ENCODE data around the gene SLC38A11.
"Not testable (repeated sequence)": the region's sequence is repeated elsewhere in the genome, so short reads cannot be mapped to it uniquely, and the experiment has no call there.

SLC38A11 gene, protein sequence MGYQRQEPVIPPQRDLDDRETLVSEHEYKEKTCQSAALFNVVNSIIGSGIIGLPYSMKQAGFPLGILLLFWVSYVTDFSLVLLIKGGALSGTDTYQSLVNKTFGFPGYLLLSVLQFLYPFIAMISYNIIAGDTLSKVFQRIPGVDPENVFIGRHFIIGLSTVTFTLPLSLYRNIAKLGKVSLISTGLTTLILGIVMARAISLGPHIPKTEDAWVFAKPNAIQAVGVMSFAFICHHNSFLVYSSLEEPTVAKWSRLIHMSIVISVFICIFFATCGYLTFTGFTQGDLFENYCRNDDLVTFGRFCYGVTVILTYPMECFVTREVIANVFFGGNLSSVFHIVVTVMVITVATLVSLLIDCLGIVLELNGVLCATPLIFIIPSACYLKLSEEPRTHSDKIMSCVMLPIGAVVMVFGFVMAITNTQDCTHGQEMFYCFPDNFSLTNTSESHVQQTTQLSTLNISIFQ

DNA sequence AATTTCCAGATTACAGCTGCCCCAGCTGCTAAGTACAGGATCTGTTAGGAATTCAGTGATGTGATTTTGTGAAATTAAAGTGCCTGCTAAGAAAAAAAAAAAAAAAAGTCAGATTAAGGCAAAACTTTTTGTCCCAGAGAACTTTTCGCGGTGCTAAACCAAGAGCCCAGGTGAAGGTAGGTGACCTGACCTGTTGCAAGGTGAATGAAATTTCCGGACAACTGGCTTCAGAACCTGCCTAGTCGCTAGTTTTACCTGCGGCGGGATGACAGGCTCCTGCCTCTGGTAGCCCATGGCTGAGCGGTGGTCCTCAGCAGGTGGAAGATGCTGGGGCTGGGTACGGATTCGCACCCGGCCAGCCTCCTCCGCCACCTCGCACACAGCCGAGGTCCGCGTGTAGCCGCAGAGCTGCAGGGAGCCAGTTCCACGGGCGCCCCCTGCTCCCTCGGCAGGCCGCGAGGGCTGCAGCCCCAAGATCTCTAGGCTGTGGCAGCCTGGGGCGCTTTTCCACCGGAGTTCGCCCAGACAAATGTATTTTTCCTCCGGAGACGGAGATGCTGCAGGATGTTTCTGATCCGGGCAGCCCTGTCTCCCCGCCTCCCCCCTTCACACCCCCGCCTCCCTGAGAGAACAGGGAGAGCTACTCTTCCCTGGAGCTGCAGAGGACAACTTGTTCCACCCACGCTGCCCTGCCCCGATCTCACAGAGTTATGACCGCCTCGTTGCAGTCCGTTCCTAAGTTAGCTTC is at the start of gene SLC38A11:
Gene SLC38A11 (minus strand): TSS at position 572 of the 748 bp plus-strand sequence. CDS start 278 bp downstream, at position 294.
- POLR2A ChIA-PET = no interaction called here
- DNase-seq (ENCODE audit: extremely low spot score) = no peak
- TF ChIP-seq, protein P1, sequence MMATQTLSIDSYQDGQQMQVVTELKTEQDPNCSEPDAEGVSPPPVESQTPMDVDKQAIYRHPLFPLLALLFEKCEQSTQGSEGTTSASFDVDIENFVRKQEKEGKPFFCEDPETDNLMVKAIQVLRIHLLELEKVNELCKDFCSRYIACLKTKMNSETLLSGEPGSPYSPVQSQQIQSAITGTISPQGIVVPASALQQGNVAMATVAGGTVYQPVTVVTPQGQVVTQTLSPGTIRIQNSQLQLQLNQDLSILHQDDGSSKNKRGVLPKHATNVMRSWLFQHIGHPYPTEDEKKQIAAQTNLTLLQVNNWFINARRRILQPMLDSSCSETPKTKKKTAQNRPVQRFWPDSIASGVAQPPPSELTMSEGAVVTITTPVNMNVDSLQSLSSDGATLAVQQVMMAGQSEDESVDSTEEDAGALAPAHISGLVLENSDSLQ (IDR thresholded peaks at IDR 0.05) = no peak
- no peak for TF ChIP-seq ELF4 (IDR thresholded peaks at IDR 0.05)
- TF ChIP-seq BHLHE40 (IDR thresholded peaks at IDR 0.05; ENCODE audit: borderline replicate concordance) = no peak
- TF ChIP-seq LEF1 (IDR thresholded peaks at IDR 0.05; ENCODE audit: borderline replicate concordance) = no peak
- no peak for TF ChIP-seq SUZ12 (IDR thresholded peaks at IDR 0.05)
- no peak for TF ChIP-seq SP1 (IDR thresholded peaks at IDR 0.05)
- no peak for TF ChIP-seq ZNF384 (IDR thresholded peaks at IDR 0.05)
- no peak for TF ChIP-seq TARDBP (IDR thresholded peaks at IDR 0.05)
- no peak for TF ChIP-seq HDGF (IDR thresholded peaks at IDR 0.05; ENCODE audit: borderline replicate concordance)
- TF ChIP-seq FOXM1 (IDR thresholded peaks at IDR 0.05; ENCODE audit: borderline replicate concordance) = no peak
- TF ChIP-seq NFRKB (IDR thresholded peaks at IDR 0.05) = no peak
- no peak for TF ChIP-seq FOXA1 (IDR thresholded peaks at IDR 0.05)
- TF ChIP-seq ARNT (IDR thresholded peaks at IDR 0.05) = no peak
- no peak for TF ChIP-seq FOXK2 (IDR thresholded peaks at IDR 0.05)
- TF ChIP-seq L3MBTL2 (conservative IDR thresholded peaks at IDR 0.05) = no peak
- CTCF ChIA-PET = interaction anchor here (0.5 kb wide), 1 partner anchor 416 kb away, joined by 9 read pairs; no protein-coding TSS in a partner anchor

DNA sequence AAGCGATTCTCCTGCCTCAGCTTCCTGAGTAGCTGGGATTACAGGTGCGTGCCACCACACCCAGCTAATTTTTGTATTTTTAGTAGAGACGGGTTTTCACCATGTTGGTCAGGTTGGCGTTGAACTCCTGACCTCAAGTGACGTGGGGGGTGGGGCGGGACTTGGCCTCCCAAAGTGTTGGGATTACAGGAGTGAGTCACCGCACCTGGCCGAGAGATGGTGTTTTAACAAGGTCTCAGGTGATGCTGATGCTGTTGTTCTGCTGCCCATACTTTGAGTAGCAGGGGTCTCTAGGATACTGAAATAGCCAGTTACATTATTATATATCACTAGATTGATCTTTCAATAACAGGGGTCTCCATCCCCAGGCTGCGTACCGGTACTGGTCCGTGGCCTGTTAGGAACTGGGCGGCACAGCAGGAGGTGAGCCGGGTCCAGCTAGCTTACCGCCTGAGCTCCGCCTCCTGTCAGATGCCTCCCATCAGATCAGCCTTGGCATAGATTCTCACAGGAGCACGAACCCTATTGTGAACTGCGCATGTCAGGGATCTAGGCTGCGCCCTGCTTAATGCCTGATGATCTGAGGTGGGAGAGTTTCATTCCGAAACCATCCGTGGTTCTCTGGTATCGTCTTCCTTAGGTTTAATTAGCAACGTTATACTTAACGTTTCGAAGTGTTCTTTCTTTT is 48.3 kb upstream of the SLC38A11 start:
- CTCF ChIA-PET = no interaction called here
- DNase-seq (ENCODE audit: extremely low spot score) = no peak

DNA sequence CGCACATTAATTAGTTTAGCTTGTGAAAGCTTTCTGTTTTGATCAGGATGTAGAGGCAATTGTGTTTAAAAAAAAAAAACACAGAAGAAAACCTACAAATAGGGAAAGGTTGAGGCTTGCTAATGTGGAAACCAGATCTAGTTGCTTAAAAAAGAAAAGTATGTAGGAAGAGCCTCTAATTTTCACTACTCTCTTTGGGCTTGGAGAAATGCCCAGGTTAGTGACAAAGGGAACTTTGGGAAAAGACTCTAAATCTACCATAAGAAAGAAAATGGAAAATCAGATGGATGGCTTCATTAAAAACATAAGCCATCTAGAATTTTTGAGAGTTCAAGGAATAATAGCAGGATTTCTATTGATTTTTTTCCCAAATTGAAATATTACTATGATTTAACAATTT is 47.3 kb upstream of the SLC38A11 start:
- DNase-seq (ENCODE audit: extremely low spot score) = no peak
- ChIA-PET POLR2A (no interaction called here), CTCF (no interaction called here)
- TF ChIP-seq BHLHE40 (IDR thresholded peaks at IDR 0.05; ENCODE audit: borderline replicate concordance) = no peak
- no peak for TF ChIP-seq SP1 (IDR thresholded peaks at IDR 0.05)
- no peak for TF ChIP-seq ARNT (IDR thresholded peaks at IDR 0.05)
- no peak for TF ChIP-seq TARDBP (IDR thresholded peaks at IDR 0.05)
- TF ChIP-seq L3MBTL2 (conservative IDR thresholded peaks at IDR 0.05) = no peak
- no peak for TF ChIP-seq FOXA1 (IDR thresholded peaks at IDR 0.05)
- TF ChIP-seq SUZ12 (IDR thresholded peaks at IDR 0.05) = no peak
- no peak for TF ChIP-seq CTBP1 (IDR thresholded peaks at IDR 0.05; ENCODE audit: borderline replicate concordance)
- TF ChIP-seq, protein P1 (IDR thresholded peaks at IDR 0.05) = no peak

More for the DNA sequence above, 48.3 kb upstream of the SLC38A11 start:
- POLR2A ChIA-PET = no interaction called here
- TF ChIP-seq SUZ12 (IDR thresholded peaks at IDR 0.05) (no peak), BHLHE40 (IDR thresholded peaks at IDR 0.05; ENCODE audit: borderline replicate concordance) (no peak), NFRKB (IDR thresholded peaks at IDR 0.05) (no peak), CTBP1 (IDR thresholded peaks at IDR 0.05; ENCODE audit: borderline replicate concordance) (no peak), ARNT (IDR thresholded peaks at IDR 0.05) (no peak), SP1 (IDR thresholded peaks at IDR 0.05) (no peak), ZNF384 (IDR thresholded peaks at IDR 0.05) (no peak), FOXM1 (IDR thresholded peaks at IDR 0.05; ENCODE audit: borderline replicate concordance) (no peak), FOXK2 (IDR thresholded peaks at IDR 0.05) (no peak)
- TF ChIP-seq, protein P1 (IDR thresholded peaks at IDR 0.05) = no peak

DNA sequence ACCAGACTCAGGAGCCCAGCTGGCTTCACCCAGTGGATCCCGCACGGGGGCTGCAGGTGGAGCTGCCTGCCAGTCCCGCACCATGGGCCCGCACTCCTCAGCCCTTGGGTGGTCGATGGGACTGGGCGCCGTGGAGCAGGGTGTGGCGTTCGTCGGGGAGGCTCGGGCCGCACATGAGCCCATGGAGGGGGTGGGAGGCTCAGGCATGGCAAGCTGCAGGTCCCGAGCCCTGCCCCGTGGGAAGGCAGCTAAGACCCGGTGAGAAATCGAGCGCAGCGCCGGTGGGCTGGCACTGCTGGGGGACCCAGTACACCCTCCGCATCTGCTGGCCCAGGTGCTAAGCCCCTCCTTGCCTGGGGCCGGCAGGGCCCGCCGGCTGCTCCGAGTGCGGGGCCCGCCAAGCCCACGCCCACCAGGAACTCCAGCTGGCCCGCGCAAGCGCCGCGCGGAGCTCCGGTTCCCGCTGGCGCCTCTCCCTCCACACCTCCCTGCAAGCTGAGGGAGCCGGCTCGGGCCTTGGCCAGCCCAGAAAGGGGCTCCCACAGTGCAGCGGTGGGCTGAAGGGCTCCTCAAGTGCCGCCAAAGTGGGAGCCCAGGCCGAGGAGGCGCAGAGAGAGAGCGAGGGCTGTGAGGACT is 39.5 kb upstream of the SLC38A11 start:
- CTCF ChIA-PET = interaction anchor here (0.6 kb wide), 1 partner anchor 74 kb away, joined by 5 read pairs; no protein-coding TSS in a partner anchor
- DNase-seq (ENCODE audit: extremely low spot score); POLR2A ChIA-PET: not testable (repeated sequence)

DNA sequence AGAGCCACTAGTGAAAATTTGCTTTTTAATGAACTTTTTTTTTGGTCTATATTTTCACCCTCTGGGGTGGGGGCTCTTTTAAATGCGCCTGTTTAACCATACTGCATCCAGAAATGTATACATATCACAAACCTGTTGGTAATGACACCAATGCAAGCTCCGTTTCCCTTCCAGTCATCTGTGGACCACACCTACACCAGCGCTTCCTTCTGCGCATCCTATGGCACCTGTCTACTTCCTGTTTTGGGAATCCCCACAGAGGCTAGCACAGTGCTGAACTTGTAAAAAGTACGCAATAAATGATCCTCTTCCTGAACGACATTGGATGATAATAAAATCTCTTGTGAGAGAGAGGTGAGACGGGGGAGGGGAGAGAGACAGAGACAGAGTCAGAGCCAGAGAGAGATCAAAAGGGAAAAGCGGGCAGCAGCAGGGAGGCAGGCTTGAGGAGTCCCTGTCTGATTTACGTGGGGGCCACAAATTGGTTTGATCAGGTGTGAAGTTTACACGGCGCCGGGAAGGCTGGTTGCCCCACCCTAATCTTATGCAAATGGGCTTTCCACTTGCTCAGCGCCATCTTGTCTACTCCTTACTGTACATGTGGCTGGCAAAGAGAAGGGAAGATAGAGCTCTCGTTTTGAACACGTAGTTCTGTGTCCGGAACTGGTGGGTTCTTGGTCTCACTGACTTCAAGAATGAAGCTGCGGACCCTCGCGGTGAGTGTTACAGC is 38.1 kb upstream of the SLC38A11 start:
- TF ChIP-seq ELF4 (IDR thresholded peaks at IDR 0.05) = no peak
- TF ChIP-seq HDGF (IDR thresholded peaks at IDR 0.05; ENCODE audit: borderline replicate concordance) = no peak
- no peak for TF ChIP-seq L3MBTL2 (conservative IDR thresholded peaks at IDR 0.05)
- TF ChIP-seq, protein P1 (IDR thresholded peaks at IDR 0.05) = no peak
- no peak for TF ChIP-seq FOXM1 (IDR thresholded peaks at IDR 0.05; ENCODE audit: borderline replicate concordance)
- TF ChIP-seq ZNF384 (IDR thresholded peaks at IDR 0.05) = no peak
- TF ChIP-seq CTBP1 (IDR thresholded peaks at IDR 0.05; ENCODE audit: borderline replicate concordance) = no peak
- no peak for TF ChIP-seq FOXK2 (IDR thresholded peaks at IDR 0.05)
- no peak for TF ChIP-seq SUZ12 (IDR thresholded peaks at IDR 0.05)
- TF ChIP-seq BHLHE40 (IDR thresholded peaks at IDR 0.05; ENCODE audit: borderline replicate concordance) = no peak
- TF ChIP-seq NFRKB (IDR thresholded peaks at IDR 0.05) = no peak
- no peak for TF ChIP-seq FOXA1 (IDR thresholded peaks at IDR 0.05)
- ChIA-PET POLR2A (no interaction called here), CTCF (interaction anchor here (0.6 to 1.0 kb wide), 7 partner anchors 12 to 372 kb away, joined by 3 to 4 read pairs (median 3); no protein-coding TSS in a partner anchor)
- no peak for DNase-seq (ENCODE audit: extremely low spot score)
